GM19397 (cell line): ENCODE measurements around the gene REPIN1.
A peak's percentile ranks its signal among the peaks of the same experiment; 100 is the strongest.

Source experiments
- ATAC-seq: cut with Tn5 transposase; IDR thresholded peaks from one replicate; pipeline ENCODE4 v1.9.1; 2021; ENCODE audit warnings: mild to moderate bottlenecking, moderate library complexity; ENCODE audit not compliant: unreplicated experiment

Gene REPIN1

GRCh38 chr7:150359622-150360362, 8.8 kb upstream of the REPIN1 start:
- ATAC-seq = no peak

- no peak for ATAC-seq
Measured at GRCh38 chr7:150360363-150361058, 8.1 kb upstream of the REPIN1 start.

- no peak for ATAC-seq
Measured at GRCh38 chr7:150361402-150361801, 7.2 kb upstream of the REPIN1 start.

- ATAC-seq = no peak
Measured at GRCh38 chr7:150361807-150362621, 6.6 kb upstream of the REPIN1 start.

GRCh38 chr7:150363370-150363769, 5.3 kb upstream of the REPIN1 start:
- ATAC-seq = no peak

- no peak for ATAC-seq
Measured at GRCh38 chr7:150363872-150364271, 4.8 kb upstream of the REPIN1 start.

- ATAC-seq = no peak
Measured at GRCh38 chr7:150365194-150365593, 3.4 kb upstream of the REPIN1 start.

- no peak for ATAC-seq
Measured at GRCh38 chr7:150365673-150366398, 2.8 kb upstream of the REPIN1 start.

GRCh38 chr7:150367677-150368095, 936 bp upstream of the REPIN1 start:
- no peak for ATAC-seq

GRCh38 chr7:150368884-150369747, 494 bp downstream of the REPIN1 start:
- peak; percentile 5 for ATAC-seq

GRCh38 chr7:150369748-150370501, 1.3 kb downstream of the REPIN1 start:
- ATAC-seq = no peak

- ATAC-seq = no peak
Measured at GRCh38 chr7:150370612-150371071, 2.0 kb downstream of the REPIN1 start.

GRCh38 chr7:150371131-150371995, 2.7 kb downstream of the REPIN1 start:
- ATAC-seq = no peak

GRCh38 chr7:150371996-150372270, 3.3 kb downstream of the REPIN1 start:
- ATAC-seq = no peak

GRCh38 chr7:150372271-150373048, 3.8 kb downstream of the REPIN1 start:
- no peak for ATAC-seq

- no peak for ATAC-seq
Measured at GRCh38 chr7:150373049-150373801, 4.6 kb downstream of the REPIN1 start.

GRCh38 chr7:150374026-150374425, 5.4 kb downstream of the REPIN1 start:
- no peak for ATAC-seq
